BJ (cell line): ENCODE measurements around the gene TMEM88. TPM values are rescaled to one million over a fixed set of nuclear protein-coding genes. Genes with fewer than 3 reads are reported as not detected.

Source experiments
- CTCF ChIA-PET: fragments of 350-600 bp; formaldehyde crosslinking; extraction: SDS; loops from one replicate; lab custom pipeline; 2021; ENCODE audit warnings: antibody characterized with exemption, inconsistent platforms; lab: Yijun Ruan, JAX
- POLR2A ChIA-PET: fragments of 300-600 bp; sonication (Branson Sonifier 250); formaldehyde crosslinking; extraction: SDS; loops from one replicate; lab custom pipeline; 2021; ENCODE audit warnings: antibody characterized with exemption; lab: Charles Lee
- DNase-seq: peaks from one replicate; pipeline ENCODE4 v3.0.0-alpha.2; 2011; ENCODE audit warnings: low read depth
- H3K27me3 ChIP-seq: 2 replicates; pipeline ENCODE4 v1.6.0; 2011; ENCODE audit warnings: low read length; ENCODE audit not compliant: control insufficient read depth, insufficient read depth
- H3K36me3 ChIP-seq: 2 replicates; pipeline ENCODE4 v1.5.1; 2011; ENCODE audit warnings: low read length; ENCODE audit not compliant: control insufficient read depth, insufficient read depth
- H3K4me3 ChIP-seq: 2 replicates; pipeline ENCODE4 v1.5.1; 2011; ENCODE audit warnings: low read depth, mild to moderate bottlenecking, control low read depth, low read length
- CTCF ChIP-seq: IDR thresholded peaks from 2 replicates; pipeline ENCODE4 v1.5.1; 2011; ENCODE audit warnings: low read depth, mild to moderate bottlenecking, control low read depth, inconsistent platforms, low read length, moderate library complexity; ENCODE audit not compliant: insufficient read depth
- polyA plus RNA-seq: library from polyadenylated mRNA; depleted of rRNA; stranded (reverse); fragments of >200 nt; gene quantifications from 2 replicates; pipeline ENCODE4 v1.2.3, GENCODE V29; 2011

Gene TMEM88
- polyA plus RNA-seq, 1 experiment = 0.29 TPM

- ChIA-PET POLR2A (no interaction called here), CTCF (interaction anchor here (1.0 to 3.4 kb wide), 12 partner anchors 10 to 286 kb away, joined by 3 to 26 read pairs (median 6); partner anchors contain the start of gene NAA38)
- no peak for TF ChIP-seq CTCF
Measured at GRCh38 chr17:7835814-7836595, 18.9 kb upstream of the TMEM88 start.

GRCh38 chr17:7836596-7837407 is 18.1 kb upstream of the TMEM88 start:
- H3K27me3 ChIP-seq = no peaks in the 10 kb centered on the region
- no peak for DNase-seq
- H3K4me3 ChIP-seq = peak overlapping the region; percentile 85
- H3K36me3 ChIP-seq = peaks cover 5% of the 10 kb centered on the region; the same call in 1 of the 2 replicates
- CTCF ChIA-PET = interaction anchor here (1.2 to 2.4 kb wide), 5 partner anchors 20 to 93 kb away, joined by 3 to 13 read pairs (median 11); partner anchors contain the start of genes CYB5D1, NAA38 and TMEM88
- no peak for TF ChIP-seq CTCF
- POLR2A ChIA-PET = interaction anchor here (0.6 to 0.8 kb wide), 2 partner anchors 8 to 20 kb away, joined by 3 read pairs; partner anchors contain the start of gene NAA38

More at GRCh38 chr17:7835814-7836595, 18.9 kb upstream of the TMEM88 start:
- H3K27me3 ChIP-seq = no peaks in the 10 kb centered on the region; the same call in 1 of the 2 replicates
- 0 out of 2 replicates have a peak, but pooled peaks cover 2% of the 10 kb centered on the region for H3K36me3 ChIP-seq
- DNase-seq = no peak
- H3K4me3 ChIP-seq = peak overlapping the region; percentile 85

GRCh38 chr17:7837408-7838088 is 17.3 kb upstream of the TMEM88 start:
- Histone ChIP-seq H3K36me3 (peaks cover 5% of the 10 kb centered on the region; the same call in 1 of the 2 replicates), H3K27me3 (no peaks in the 10 kb centered on the region), H3K4me3 (peak overlapping the region; percentile 85)
- no peak for TF ChIP-seq CTCF
- ChIA-PET POLR2A (interaction anchor here (0.6 to 0.8 kb wide), 2 partner anchors 20 kb away, joined by 3 read pairs; partner anchors contain the start of gene NAA38), CTCF (interaction anchor here (0.6 to 2.4 kb wide), 6 partner anchors 13 to 151 kb away, joined by 3 to 12 read pairs (median 6); partner anchors contain the start of genes CYB5D1, NAA38 and TMEM88)
- DNase-seq = no peak

- no peak for TF ChIP-seq CTCF
- H3K4me3 ChIP-seq = peak overlapping the region; percentile 85
- no peaks in the 10 kb centered on the region for H3K27me3 ChIP-seq
- CTCF ChIA-PET = interaction anchor here (0.6 to 2.4 kb wide), 5 partner anchors 13 to 150 kb away, joined by 3 to 12 read pairs (median 7); partner anchors contain the start of genes CYB5D1, NAA38 and TMEM88
- H3K36me3 ChIP-seq = peaks cover 5% of the 10 kb centered on the region; the same call in 1 of the 2 replicates
- POLR2A ChIA-PET = interaction anchor here (0.5 to 0.6 kb wide), 2 partner anchors 19 to 218 kb away, joined by 3 to 4 read pairs; partner anchors contain the start of gene NAA38
- DNase-seq = no peak
Measured at GRCh38 chr17:7838090-7839075, 16.5 kb upstream of the TMEM88 start.
